GM18870 (cell line): ENCODE data around the gene FADS2.

Source experiments
- ATAC-seq: cut with Tn5 transposase; IDR thresholded peaks from one replicate; pipeline ENCODE4 v1.9.1; 2021; ENCODE audit warnings: moderate library complexity; ENCODE audit not compliant: unreplicated experiment

Gene FADS2

GRCh38 chr11:61902313-61902712, 74.2 kb downstream of the FADS2 start:
- ATAC-seq, result no peak

GRCh38 chr11:61903845-61904244, 75.7 kb downstream of the FADS2 start:
- ATAC-seq, result no peak

DNA sequence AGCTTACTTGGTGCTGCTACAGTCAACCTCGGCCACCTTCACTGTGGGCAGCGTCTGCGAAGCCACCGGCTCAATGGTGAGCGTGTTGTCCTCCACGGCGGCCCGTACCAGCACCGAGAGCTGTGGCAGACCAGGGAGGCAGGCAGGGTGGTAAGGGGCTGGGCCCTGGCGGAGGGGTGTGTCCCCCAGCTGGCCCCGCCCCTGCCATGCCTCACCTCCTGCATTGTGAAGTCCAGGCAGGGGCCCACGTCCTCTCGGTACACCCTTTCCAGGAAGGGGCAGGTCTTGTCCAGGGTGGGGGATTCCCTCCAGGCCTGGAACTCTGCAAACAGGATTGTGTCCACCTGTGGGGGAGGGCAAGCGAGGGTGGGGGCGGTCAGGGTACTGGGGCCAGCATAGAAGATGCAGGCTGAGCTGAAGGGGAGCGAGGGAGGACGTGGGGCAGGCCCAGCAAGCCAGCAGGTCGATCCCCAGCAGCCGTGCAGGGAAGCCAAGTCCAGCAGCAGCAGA, 76.5 kb downstream of the FADS2 start:
- ATAC-seq, result no peak

GRCh38 chr11:61905067-61905696, 77.1 kb downstream of the FADS2 start:
- ATAC-seq, result no peak

DNA sequence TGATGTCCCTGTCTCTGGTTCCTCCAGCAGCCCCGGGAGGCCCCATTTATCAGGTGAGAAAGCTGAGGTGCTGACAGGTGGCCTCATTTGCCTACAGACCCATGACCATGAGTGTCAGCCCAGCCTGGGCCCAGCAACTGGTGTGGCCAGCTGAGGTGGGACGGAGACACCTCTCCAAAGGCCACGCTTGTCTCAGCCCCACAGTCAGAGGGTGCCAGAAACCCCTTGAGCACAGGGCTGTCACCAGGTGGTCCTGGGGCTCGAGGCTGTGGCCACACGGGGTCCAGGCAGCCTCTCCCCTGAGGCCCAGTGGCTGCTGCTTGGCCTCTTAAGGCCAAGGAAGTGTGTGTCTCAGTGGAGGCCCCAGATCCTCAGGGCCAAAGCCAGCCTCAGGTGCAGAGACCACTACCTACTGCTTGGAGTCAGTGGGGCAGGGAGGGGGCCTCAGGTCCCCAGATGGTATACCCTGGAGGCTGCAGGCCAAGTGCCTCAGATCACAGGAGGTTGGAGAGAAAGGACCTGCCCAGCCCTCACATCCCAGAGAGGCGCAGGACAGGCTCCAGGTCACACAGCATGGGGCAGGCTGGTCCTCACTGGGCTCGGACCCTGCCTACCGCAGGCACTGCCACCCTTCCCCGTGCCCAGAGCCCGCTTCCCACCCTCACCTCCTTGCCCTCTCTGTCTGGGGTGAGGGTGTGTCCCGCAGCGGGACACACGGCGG, 77.9 kb downstream of the FADS2 start:
- ATAC-seq, result no peak

DNA sequence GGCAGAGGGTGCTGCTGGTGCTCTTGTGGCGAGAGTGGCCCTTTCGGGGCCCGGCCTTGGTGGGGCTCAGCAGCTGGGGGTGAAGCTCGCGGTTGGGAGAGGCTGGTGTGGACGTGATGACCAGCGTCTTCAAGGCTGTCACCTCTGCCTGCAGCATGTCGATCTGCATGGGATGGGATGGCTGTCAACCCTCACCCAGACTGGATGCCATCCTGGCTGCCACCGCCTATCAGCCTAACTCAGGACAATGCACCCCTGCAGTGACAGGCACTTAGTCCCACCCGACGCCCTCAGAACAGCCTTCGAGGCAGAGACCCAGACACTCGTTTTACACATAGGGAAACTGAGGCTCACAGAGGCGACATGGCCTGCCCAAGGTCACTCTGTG, 78.4 kb downstream of the FADS2 start:
- ATAC-seq, result no peak

DNA sequence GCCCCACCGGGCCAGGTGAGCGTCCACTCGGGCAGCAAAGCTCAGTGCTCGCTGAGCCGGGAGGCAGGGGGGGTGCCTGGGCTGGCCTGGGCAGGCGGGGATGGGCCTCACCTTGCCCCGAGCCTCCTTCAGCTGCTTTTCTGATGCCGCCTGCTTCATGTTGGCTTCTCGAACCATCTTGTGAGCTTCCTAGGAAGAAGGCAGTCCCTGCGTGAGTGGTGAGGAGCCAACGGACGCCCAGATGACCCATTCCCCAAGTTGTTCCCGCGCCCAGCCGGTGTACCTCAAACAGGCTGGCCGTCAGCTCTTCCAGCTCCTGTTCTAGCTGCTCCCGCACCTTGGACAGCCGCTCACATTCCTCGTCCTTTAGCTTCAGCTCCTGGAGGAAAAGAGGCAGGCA, 79.2 kb downstream of the FADS2 start:
- no peak for ATAC-seq

GRCh38 chr11:61907871-61908729, 80.0 kb downstream of the FADS2 start:
- ATAC-seq, result no peak

- ATAC-seq, result no peak
Observed at GRCh38 chr11:61908730-61909316, 80.7 kb downstream of the FADS2 start.

DNA sequence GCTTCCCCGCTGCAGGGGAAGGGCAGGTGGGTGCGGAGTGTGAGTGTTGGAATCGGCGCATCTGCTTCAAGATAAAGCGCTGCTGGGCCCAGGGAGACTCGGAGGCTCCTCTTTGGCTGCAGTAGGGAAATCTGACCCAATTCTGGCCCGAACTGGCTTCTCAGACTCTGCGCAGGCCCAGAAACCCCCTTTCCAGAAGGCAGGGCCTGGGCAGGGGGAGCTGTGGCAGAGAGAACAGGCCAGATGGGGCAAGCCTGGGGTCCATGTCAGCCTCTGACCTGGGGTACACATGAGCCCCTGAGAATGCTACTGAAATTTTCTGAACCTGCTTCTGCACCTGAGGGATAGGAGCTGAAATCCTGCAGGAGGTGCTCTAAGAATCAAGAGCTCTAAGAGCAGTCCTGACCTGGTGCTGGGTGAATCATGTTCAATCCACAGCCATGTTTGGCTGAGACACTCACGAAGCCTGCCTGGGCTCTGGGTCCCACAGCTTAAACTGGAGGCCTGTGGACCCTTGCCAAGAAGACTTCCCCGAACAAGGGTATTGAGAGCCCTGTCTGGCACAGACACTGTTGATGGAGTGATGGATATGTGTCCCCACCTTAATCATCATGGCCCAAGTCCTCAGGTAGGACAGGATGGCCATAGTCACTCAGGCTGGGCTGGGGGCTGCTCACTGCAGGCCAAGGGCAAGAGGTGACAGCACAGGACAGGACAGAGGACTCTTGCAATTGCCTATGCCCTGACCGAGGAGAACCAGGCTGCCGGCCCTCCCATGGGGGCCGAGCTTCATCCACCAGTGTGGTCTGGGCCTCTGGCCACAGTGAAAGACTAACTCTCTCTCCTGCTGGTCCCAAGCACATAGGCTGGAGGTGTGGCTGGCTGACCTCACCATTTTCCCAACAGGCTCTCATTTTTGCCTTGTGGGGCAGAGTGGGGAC, 82.4 kb downstream of the FADS2 start:
- ATAC-seq, result no peak

- ATAC-seq, result no peak
Observed at GRCh38 chr11:61911128-61911700, 83.1 kb downstream of the FADS2 start.

DNA sequence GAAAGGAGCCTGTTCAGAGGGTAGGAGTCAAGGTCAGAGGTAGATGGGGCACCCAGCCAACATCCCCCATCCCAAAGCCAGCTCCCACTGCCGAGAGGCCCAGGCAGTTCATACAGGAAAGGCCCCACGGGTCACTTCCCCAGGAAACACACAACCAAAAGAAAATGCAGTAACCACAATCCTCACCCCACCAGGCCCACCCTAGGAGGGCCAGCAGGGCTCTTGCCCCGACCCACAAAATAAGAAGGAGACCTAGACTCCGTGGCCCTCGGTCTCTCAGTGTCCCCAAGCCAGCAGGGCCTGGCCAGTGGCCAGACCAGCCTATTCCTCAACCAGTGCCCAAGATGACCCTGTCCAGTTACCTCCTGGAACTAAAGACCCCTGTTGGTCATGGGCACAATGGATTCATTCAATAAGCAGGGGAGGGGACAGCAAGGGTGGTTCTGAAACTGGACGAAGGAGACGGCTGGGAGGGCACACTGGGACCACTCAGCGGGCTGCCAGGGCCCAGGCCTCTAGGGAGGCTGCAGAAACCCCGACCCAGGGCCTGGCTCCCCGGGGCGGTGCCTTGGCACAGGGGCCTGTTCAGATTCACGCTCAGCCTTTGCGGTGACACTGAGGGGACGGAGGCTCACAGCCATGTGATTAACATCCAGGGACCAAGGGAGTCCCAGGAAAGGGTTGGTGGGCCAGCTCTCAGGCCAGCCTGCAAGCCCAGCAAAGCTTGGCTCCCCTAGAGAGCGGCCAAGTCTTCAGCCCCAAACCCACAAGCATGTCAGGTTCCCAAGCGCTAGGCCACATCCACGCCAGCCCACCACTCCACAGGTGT, 83.8 kb downstream of the FADS2 start:
- ATAC-seq, result no peak

GRCh38 chr11:61912530-61912898, 84.4 kb downstream of the FADS2 start:
- no peak for ATAC-seq

- ATAC-seq, result no peak
Observed at GRCh38 chr11:61912991-61913698, 85.0 kb downstream of the FADS2 start.

GRCh38 chr11:61913699-61914395, 85.7 kb downstream of the FADS2 start:
- no peak for ATAC-seq

- no peak for ATAC-seq
Observed at GRCh38 chr11:61914471-61915171, 86.5 kb downstream of the FADS2 start.

DNA sequence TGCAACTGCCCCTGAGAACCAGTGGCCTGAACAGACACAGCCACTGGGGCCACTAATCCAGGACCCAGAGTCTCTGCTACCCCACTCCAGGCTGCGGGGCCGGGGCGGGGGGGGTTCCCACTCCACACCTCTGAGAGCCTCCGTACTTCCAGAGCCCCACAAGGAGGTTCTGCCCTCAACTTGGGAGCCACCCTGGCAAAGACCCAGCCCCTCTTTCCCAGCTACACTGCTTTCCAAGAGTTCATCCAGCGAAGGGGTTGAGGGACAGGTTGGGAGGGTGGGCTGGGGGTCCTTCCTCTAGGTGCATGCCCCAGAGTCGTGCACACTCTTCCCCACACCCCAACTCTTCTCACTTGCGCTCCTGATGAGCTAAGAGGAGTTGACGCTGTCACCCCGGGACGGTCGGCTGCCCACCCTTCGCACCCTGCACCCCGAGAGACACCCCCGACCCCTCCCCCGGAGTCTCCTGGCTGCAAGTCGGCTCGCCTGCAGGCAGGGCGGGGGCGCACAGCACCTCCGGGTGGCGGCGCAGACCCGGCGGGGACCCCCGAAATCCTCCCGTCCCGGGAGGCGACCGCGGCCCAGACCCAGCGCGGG, 88.7 kb downstream of the FADS2 start:
- ATAC-seq, result no peak
